Coronary artery (tissue), 2 donors: ENCODE data around the gene WDR87.
A peak's percentile ranks its signal among the peaks of the same experiment; 100 is the strongest.

Source experiments
- DNase-seq: peaks from one replicate; pipeline ENCODE4 v3.0.0-alpha.2; 2017; ENCODE audit warnings: low spot score
- H3K27ac ChIP-seq, 2 donors: fragments of 200-600 bp; sonication (generic); one replicate each; pipeline ENCODE4 v1.5.1; 2016 to 2019
- H3K4me3 ChIP-seq: fragments of 200-600 bp; sonication (generic); 2 replicates; pipeline ENCODE4 v1.5.1; 2016; ENCODE audit warnings: mild to moderate bottlenecking, moderate library complexity
- TF ChIP-seq, protein P1 (sequence below): fragments of 200-600 bp; sonication (generic); IDR thresholded peaks from one replicate; pipeline ENCODE4 v1.5.1; 2019; ENCODE audit warnings: antibody characterized with exemption

The WDR87 gene

DNA sequence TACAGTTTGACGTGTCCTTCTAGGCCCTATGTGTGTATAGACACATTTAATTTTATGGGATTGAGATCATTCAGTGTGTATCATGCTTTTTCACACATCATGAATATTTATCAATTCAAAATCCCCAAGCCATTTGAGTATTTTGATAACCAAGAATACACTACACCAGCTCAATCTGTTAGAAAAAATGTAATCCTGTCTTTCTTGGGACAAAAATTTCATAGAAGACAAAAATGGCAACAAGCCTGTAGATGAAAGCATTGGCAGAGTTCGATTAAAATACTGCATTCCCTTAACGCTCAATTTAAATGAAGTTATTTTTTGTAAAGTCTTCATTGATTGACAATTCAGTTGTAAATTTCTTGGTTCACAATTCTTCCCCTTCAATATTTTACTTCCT, 41.9 kb downstream of the WDR87 start:
- Histone ChIP-seq H3K27ac (no peak overlapping the region), H3K4me3 (no peak overlapping the region)
- TF ChIP-seq, protein P1, sequence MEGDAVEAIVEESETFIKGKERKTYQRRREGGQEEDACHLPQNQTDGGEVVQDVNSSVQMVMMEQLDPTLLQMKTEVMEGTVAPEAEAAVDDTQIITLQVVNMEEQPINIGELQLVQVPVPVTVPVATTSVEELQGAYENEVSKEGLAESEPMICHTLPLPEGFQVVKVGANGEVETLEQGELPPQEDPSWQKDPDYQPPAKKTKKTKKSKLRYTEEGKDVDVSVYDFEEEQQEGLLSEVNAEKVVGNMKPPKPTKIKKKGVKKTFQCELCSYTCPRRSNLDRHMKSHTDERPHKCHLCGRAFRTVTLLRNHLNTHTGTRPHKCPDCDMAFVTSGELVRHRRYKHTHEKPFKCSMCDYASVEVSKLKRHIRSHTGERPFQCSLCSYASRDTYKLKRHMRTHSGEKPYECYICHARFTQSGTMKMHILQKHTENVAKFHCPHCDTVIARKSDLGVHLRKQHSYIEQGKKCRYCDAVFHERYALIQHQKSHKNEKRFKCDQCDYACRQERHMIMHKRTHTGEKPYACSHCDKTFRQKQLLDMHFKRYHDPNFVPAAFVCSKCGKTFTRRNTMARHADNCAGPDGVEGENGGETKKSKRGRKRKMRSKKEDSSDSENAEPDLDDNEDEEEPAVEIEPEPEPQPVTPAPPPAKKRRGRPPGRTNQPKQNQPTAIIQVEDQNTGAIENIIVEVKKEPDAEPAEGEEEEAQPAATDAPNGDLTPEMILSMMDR, result no peak
- no peak for DNase-seq

- no peak overlapping the region for H3K27ac ChIP-seq
- DNase-seq, result no peak
- TF ChIP-seq, protein P1, result no peak
- peak overlapping the region; percentile 14 for H3K4me3 ChIP-seq
These were observed 51.3 kb downstream of the WDR87 start for GRCh38 chr19:37855098-37855497.

DNA sequence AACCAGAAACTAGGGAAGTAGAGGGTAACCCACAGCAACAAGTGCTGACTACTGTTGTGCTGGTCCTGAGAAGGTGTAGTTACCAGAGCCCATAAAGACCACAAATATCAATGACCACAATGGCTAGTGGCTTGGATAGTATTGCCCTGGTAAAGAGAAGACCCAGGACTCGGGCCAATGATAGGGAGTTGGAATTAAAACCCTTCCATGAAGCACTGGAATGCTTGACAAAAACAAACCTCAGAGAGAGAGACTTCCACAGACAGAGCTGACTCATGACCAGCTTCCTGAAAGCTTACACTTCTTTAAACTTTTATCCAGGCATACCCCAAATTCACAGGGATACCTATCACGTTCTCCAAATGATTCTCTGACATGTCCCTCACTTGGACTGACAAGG, 60.5 kb downstream of the WDR87 start:
- Histone ChIP-seq H3K27ac (no peak overlapping the region), H3K4me3 (no peak overlapping the region)
- DNase-seq, result no peak
- TF ChIP-seq, protein P1, result no peak
